Effector CD4-positive, alpha-beta T cell (primary cell): ENCODE data around the gene RAD17.
"Not testable (repeated sequence)": the region's sequence is repeated elsewhere in the genome, so short reads cannot be mapped to it uniquely, and the experiment has no call there.

Experiments used
- DNase-seq: peaks from one replicate; pipeline ENCODE4 v3.0.0-alpha.2; 2020

RAD17 gene

DNA sequence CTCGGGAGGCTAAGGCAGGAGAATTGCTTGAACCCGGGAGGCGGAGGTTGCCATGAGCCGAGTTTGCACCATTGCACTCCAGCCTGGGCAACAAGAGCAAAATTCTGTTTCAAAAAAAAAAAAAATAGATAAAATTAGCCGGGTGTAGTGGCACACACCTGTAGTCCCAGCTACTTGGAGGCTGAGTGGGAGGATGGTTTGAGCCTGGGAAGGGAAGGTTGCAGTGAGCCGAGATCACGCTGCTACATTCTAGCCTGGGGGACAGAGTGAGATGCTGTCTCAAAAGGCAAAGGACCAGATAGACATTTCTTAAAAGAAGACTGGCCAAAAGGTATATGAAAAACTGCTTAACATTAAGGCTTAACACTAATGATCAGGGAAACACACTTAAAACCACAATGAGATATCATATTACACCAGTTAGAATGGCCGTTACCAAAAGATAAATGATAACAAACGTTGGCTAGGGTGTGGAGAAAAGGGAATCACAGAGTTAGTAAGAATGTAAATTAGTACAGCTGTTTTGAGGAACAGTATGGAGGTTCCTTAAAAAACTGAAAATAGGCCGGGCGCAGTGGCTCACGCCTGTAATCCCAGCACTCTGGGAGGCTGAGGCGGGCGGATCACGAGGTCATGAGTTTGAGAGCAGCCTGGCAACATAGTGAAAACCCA, 35.2 kb downstream of the RAD17 start:
- DNase-seq, result no peak

DNA sequence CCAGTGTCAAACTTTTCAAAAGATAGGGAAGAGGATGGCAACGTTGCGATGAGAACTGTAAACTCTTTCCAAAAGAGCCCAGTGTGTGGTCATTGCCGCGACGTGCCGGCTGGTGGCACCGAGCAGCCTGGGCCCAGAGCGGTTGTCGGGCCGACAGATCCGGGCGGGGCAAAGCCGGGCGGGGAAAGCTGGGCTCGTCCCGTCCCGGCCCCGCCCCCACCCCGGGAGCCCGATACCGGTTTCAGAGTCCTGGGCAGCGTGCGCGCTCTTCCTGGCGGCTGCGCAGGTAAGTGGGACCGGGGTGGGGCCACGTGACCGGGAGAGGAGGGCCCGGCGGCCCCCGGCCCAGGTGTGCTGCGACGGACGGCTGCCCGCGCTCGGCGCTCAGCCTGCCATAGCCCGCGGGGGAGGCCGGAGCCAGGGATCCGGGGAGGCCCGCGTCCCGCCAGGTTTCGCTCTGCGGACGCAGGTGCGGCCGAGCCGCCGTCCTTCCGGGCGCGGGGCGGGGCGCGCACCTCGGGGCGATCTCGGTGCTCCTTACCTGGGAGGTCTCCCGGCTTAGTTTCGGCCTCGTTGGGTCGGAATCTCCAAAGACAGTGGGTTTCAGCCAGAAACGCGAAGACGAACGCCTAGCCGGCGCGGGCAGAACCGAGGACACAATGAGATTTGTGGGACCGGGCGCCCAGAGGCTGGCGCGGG, 45.4 kb downstream of the RAD17 start, which contains the start of gene MARVELD2:
TSS of gene MARVELD2 (plus strand) at position 232 of the 699 bp plus-strand sequence. CDS start 4,270 bp downstream, outside the sequence.
- DNase-seq, result peak; percentile 24

DNA sequence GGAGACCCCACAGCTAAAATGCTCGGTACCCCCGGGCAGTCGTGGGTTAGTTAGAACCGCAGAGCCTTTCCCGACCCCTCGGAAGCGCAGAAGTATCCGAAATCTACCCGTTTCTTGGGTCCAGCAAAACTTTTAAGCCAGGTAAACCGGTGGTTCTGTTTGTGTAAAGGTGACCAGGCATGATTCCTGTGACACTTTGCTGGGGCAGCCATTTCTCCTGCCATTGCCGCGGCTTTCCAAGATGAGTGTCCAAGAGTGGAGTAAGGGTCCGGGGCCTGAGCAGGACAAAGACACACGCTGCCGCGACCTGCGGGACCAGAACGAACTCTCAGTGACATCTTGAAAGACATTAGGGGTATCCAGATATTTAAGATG, 46.0 kb downstream of the RAD17 start:
- DNase-seq, result no peak

DNA sequence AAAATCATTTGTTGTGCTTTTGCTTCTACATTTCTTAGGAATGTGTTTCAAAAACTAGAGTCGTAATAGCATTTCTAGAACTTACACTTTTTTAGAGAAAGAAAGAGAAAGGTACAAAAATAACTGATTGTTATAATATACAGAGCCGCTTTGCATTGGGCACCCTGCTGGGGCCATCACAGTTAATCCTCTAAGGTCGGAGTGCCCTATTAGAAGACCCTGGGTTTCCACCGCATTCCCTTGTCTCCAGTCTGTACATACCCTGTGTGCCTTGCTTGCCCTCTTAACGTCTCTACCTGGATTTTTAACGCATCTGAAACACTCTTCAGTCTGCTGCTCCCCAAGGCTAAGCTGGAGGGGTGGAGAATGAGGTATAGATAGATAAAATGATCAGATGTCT, 46.6 kb downstream of the RAD17 start:
- no peak for DNase-seq

DNA sequence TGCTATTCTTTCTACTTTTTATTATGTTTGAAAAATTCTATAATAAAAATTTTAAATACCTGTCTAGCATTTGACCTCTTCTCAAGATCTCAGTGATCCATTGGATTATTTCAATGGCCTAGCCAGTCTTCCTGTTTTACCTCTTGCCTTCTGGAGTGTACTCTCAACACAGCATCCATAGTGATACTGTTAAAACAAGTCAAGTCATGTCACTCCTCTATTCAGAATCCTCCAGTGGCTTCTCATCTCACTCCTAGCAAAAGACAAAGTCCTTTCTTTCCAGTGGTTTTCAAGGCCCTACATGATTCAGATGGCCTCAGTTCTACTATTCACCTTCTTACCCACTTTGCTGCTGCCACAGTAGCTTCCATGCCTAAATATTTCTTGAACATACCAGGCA, 47.1 kb downstream of the RAD17 start:
- no peak for DNase-seq

DNA sequence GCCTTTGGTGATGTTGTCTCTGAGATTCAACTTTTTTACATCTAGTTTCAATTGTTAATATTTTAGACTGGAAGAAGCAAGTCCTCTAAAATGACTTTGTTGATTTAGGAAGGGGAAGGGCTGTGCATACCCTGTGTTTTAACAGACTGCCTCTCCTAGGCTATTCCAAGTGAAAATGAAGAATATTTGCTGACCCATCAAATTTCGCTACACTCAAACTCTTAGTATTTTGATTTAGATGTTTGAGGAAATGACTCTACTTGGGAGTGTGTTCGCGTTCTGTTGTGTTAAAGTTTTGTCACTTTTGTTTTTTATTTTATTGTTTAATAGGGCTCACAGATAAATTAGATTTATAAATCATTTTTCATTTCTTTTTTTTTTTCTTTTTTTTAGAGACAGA, 48.9 kb downstream of the RAD17 start:
- no peak for DNase-seq

DNA sequence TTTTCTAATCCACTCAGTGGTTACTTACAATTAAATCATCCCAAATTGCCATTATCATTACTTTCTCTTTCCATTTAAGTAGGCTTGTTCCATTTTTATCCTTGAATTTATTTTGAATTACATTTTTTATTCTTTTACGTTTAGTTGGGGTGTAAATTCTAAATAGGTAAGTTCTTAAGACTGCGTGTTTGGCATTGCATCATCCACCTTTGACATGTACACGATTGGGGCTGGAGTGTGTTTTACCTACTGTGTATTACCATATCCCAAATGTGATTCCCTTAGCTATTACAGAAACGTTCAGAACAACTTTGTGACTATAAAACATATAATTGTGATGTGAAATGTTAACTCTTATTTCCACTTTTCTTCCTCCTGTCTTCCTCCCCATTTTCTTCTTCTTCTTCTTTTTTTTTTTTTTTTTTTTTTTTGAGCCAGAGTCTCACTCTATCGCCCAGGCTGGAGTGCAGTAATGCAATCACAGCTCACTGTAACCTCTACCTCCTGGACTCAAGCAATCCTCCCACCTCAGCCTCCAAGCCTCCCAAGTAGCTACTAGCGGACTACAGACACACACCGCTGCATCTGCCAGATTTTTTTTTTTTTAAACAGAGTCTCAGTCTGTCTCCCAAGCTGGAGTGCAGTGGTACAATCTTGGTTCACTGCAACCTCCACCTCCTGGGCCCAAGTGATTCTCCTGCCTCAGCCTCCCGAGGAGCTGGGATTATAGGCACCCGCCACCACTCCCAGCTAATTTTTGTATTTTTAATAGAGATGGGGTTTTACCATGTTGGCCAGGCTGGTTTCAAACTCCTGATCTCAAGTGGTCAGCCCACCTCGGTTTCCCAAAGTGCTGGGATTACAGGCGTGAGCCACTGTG, 62.0 kb downstream of the RAD17 start:
- no peak for DNase-seq

DNA sequence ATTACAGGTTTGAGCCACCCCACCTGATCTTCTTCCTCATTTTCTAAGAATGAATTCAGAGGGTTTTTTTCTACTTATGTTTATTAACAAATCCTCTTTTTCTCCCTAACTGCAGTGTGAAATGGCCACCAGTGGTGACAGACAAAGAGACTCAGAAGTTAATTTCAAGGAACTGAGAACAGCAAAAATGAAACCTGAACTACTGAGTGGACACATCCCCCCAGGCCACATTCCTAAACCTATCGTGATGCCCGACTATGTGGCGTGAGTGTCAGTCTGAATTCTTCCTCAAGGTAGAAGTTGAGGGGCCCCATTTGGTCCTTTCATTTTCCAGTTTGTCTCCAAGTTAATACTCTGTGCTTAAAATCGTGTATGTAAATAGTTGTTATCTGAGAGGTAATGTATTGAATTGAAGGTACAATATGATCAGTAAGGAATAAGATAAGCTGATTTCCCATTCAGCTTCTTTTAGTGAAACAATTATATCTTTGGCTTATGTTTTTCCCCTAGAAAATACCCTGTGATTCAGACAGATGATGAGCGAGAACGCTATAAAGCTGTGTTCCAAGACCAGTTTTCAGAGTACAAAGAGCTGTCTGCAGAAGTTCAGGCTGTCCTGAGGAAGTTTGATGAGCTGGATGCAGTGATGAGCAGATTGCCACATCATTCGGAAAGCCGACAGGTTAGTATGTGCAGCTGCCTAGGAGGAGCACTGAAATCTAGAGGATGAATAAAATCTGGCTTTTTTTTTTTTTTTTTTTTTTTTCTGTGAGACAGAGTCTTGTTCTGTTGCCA, 63.0 kb downstream of the RAD17 start:
- DNase-seq, result no peak

DNA sequence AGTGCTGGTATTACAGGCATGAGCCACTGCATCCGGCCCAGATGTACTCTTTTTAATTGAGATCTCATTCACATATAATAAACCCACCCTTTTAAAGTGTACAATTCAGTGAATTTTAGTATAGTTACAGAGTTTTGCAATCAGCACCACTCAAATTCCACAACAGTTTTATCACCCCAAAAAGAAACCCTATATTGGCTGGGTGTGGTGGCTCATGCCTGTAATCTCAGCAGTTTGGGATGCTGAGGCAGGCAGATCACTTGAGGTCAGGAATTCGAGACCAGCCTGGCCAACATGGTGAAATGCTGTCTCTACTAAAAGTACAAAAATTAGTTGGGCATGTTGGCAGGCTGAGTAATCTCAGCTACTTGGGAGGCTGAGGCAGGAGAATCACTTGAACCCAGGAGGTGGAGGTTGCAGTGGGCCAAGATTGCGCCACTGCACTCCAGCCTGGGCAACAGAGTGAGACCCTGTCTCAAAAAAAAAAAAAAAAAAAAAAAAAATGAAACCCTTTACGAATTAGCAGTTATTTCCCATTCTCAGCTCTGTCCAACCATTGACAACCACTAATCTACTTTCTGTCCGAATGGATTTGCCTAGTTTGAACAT, 65.8 kb downstream of the RAD17 start:
- DNase-seq, result not testable (repeated sequence)

DNA sequence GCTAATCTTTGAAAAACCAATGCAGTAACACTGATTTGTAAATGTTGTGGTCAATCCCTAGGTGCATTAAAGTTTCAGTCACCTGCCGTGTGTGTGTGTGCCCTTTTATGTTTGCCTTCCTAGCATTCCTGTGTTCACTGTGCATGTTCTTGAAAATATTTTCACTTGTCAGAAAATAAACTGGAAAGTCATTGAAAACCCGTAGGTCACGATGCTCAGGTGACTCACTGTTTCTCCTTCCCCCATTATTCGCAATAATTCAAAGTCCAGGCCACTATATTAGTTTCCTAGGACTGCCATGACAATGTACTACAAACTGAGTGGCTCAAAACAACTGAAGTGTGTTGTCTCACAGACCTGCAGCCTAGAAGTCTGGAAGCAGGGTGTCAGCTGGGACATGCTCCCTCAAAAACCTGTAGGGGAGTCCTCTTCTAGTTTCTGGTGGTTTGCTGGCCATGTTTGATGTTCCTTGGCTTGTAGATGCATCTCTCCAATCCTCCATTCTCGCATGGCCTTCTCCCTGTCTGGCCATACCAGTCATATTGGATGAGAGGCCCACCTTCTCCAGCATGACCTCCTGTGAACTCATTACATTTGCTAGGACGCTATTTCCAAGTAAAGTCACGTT, 74.6 kb downstream of the RAD17 start:
- DNase-seq, result no peak

DNA sequence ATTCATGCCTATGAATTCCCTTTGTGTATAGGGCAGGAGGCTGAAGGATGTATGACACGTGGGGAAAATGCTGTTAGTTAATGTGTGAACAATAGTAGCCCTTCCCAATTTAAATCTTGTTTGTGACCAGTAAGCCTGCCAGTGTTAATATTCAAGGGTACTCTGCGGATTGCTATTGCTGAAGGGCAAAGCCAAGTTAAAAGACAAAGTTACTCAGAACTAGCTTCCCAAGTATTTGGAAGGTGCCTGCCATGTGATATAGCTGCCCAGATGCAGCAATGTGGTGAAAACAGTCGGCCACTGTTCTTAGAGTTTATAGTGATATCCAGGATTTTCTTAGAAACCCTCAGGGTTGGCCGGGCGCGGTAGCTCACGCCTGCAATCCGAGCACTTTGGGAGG, 79.9 kb downstream of the RAD17 start:
- DNase-seq, result no peak

DNA sequence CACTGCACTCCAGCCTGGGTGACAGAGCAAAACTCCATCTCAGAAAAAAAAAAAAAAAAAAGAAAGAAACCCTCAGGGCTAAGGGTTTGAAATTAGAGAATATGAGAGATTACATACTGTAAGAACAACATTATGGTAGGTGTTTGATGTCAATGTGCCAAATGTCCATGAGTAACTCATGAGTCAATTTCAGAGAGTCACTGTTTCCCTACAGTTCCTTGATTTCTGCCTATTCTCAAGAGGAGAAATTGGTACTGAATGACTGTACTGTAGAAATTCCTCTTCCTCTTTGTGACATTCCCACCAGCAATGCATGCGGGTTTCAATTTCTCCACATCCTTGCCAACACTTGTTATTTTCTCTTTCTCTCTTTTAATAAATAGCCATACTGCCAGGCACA, 80.5 kb downstream of the RAD17 start:
- DNase-seq, result no peak

DNA sequence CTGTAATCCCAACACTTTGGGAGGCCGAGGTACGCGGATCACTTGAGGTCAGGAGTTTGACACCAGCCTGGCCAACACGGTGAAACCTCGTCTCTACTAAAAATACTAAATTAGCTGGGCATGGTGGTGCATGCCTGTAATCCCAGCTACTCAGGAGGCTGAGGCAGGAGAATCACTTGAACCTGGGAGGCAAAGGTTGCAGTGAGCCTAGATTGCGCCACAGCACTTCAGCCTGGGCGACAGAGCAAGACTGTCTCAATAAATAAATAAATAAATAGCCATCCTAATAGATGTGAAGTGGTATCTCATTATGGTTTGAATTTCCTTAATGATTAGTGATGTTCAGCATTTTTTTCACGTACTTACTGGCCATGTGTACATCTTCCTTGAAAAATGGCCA, 80.9 kb downstream of the RAD17 start:
- DNase-seq, result not testable (repeated sequence)

DNA sequence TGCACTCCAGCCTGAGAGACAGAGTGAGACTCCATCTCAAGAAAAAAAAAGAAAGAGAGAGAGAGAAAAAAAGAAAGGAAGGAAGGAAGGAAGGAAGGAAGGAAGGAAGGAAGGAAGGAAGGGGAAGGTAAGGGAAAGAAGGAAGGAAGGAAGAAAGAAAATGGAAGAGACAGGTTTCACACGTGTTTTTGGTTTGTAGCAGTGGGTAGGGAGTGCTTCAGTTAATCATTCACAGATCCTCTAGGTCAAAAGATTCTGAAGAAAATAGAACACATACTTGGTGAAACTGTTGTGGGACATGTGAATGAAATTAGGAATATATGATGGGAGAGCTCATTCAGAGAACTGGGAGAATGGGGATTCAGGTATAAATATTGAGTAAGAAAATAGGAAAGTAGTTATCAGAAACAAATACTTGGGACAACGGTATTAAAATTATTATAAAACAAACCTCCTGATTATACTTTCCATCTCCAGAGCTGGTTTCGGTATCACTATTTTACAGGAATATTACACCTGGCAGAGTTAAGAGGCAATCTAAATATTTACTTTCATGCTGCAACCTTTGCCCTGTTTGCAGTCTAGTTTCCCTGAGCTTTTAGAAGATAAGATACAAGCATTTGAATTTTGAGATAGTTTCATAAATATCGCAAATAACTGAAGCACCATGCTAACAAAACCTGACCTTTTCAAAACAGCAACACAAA, 82.5 kb downstream of the RAD17 start:
- DNase-seq, result no peak

DNA sequence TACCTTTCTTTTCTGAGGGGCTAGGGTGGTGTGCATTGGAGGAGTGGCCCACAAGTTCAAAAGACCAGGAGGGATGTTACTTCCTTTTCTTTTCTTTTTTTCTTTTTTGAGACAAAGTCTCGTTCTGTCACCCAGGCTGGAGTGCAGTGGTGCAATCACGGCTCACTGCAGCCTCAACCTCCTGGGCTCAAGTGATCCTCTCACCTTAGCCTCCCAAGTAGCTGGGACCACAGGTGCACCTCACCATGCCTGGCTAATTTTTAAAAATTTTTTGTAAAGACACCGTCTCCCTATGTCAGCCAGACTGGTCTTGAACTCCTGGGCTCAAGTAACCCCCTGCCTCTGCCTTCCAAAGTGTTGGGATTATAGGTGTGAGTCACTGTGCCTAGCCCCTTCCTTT, 83.9 kb downstream of the RAD17 start:
- DNase-seq, result not testable (repeated sequence)

DNA sequence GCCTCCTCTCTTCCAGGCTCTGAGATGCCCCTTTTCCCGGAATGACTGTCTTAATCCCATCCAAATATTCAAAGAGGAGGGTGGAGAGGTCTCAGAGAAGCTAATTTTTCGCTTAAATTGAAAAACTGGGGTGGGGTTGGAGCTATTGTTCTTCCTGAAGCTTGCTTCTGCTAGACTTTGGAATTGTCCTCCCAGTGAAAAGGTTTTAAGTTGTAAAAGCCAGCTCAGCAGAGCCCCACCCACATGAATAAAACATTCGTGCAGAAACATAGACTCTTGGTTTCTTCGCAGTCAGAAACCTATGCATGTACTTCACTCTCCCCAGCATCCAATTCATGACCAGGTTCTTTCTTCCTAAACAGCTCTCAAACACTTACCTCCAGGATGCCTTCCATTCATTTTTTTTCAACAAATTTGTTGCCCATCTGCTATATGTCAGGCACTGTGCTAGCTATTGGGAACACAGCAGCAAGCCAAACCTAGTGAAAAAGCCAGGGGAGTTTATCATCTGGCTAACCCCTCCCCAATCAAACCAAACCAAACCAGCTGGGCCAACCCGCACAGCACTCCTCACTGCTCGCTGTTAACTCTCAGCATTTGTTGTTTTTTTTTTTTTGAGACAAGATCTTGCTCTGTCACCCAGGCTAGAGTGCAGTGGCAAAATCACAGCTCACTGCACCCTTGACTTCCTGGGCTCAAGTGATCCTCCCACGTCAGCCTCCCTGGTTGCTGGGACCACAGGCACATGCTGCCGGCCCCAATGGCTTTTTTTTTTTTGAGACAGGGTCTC, 85.0 kb downstream of the RAD17 start:
- no peak for DNase-seq

DNA sequence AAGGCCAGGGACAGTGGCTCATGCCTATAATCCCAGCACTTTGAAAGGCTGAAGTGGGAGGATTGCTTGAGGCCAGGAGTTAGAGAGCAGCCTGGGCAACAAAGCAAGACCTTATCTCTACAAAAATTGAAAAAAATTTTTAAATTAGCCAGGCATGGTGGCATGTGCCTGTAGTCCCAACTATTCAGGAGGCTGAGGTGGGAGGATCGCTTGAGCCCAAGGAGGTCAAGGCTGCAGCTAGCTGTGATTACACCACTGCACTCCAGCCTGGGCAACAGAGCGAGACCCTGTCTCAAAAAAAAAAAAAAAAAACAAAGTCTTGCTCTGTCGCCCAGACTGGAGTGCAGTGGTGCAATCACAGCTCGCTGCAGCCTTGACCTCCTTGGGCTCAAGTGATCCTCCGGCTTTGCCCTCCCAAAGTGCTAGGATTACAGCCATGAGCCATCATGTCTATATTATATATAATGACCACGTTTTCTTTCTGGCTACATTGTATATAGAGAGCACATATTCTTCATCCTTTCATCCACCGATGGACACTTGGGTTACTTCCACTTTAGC, 85.9 kb downstream of the RAD17 start:
- DNase-seq, result not testable (repeated sequence)

DNA sequence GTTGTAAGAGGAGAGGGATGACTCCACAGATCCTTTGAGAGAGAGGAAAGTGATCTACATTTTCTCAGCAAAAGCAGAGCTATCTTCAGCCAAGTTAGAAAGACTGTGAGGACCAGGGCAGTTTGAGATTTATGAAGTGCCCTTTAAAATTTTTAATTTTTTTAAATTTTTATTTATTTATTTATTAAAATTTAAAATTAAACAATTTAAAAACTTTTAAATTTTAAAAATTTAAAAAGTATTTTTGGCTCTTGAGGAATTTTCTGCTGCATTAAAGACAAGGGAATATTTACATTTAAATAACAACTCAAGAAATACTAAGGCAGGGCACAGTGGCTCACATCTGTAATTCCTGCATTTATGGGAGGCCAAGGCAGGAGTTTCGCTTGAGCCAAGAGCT, 92.6 kb downstream of the RAD17 start:
- DNase-seq, result no peak
